Measurements from ENCODE around the gene PSAP.
A peak's percentile ranks its signal among the peaks of the same experiment; 100 is the strongest.
"Not testable (repeated sequence)": the region's sequence is repeated elsewhere in the genome, so short reads cannot be mapped to it uniquely, and the experiment has no call there.

Gene PSAP

GRCh38 chr10:71873582-71874211 lies 22.6 kb upstream of the PSAP start:
- DNase-seq: no peak

- DNase-seq: not testable (repeated sequence)
Observed at GRCh38 chr10:71869601-71870000, 18.6 kb upstream of the PSAP start.

GRCh38 chr10:71868192-71868697 lies 17.2 kb upstream of the PSAP start:
- peak; percentile 94 for DNase-seq

DNA sequence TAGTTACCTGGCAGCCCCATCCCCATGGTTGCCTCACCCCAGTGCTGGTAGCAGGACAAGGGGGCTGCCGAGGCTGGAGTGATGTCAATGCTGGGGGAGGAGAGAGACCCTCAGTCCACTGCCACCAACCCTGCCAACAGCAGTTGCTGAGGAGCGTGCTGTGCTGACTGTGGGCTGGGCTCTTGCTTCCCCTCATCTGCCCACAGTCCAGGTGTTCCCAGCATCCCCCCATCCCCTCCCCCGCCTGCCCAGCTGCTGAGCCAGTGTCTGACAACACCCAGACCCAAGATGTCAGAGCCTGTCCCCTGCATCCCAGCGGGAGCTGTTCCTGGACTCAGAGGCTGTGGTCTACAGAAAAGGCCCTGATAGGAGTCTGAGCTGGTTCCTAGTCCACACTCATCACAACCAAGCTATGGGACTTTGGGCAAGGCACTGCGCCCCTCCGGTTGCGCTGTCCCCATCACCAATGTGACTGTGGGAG lies 14.6 kb upstream of the PSAP start:
- DNase-seq: no peak

- DNase-seq: no peak
Observed at GRCh38 chr10:71864911-71865361, 13.9 kb upstream of the PSAP start.

DNA sequence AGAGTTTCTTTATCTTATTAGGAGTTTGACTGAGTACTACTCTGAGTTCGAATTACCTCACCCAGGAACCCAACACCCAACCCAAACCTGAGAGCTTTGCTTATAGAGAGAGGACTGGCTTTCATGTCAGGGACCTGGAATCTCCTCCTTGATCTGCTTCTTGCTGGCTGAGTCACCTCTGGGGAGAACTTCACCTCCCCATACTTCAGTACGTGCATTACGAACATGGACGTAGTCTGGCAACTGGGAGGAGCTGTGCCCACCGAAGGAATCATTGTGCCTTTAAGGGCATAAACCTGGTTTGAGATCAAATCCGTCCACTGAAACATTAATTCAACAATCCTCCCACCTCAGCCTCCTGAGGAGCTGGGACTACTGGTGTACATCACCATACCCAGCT lies 12.2 kb upstream of the PSAP start:
- DNase-seq: no peak

- DNase-seq: peak; percentile 95
Observed at GRCh38 chr10:71860243-71861029, 9.4 kb upstream of the PSAP start.

DNA sequence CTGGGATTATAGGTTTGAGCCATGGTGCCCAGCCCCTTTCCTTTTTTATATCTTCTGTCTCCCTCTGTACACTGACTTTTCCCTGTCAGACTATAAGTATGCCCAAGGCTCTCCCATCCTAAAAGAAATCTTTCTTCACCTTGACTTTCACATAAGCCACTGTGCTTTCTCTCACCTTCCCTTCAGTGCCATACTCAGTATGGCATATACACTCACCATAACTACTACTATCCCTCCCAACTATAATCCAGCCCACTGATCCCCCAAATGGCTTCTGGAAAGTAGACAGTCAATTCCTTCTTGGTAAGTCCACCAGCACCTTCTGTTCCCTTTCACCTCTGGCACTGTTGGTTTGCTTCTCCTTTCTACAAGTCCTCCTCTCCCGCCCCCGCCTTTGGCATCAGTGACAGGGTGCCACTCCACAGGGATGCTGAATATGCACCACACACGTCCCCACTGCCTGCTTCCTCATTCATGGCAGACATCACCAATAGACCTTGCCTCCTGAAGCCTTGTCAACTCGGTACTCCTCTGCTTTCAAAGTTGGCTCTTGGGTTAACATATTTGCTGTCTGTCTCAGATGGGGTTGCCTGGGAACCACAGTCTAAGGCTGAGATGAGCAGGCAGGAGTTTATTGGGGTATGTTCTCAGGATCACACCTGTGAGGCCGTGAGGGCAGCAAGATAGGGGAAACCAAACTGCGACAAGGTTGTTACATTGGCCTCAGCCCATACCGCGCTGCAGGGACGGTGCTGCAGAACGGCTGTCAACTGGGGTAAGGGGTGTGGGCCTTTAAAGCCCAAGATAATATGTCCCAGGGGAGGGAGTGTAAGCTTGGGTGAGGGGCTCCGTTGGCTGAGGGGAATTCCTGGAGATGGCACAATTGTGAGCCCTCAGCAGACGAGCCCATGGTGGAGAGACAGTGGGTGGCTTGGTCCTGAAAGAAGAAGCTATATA lies 7.2 kb upstream of the PSAP start:
- no peak for DNase-seq

GRCh38 chr10:71856619-71857018 lies 5.6 kb upstream of the PSAP start:
- no peak for DNase-seq

GRCh38 chr10:71854031-71854430 lies 3.0 kb upstream of the PSAP start:
- DNase-seq: no peak

DNA sequence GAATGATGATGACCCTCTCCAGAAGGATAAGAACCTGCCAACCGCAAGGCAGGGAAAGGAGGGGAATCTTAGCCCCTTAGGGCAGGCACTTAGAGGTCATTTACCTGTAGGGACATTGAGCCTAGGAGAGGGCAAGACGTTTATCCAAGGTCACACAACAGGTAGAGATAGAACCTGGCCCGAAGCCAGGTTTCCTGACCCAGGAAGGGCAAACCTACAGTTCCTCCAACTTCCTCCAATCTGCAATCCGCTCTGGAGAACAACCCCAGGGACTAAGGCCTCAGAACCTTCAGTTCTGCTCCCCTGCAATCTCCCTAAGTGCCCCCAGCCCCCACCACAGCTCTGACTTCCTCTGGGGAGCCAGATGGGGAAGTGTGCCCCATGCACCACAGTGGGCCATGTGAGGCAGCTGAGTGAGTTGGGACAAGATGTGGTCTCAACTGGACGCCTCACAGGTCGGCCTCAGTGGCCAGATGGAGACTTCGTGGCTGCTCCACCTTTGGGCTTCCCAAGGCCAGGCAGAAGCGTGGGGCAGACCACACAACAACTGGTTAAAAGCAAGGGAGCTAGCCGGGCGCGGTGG lies 1.4 kb upstream of the PSAP start:
- peak; percentile 54 for DNase-seq

DNA sequence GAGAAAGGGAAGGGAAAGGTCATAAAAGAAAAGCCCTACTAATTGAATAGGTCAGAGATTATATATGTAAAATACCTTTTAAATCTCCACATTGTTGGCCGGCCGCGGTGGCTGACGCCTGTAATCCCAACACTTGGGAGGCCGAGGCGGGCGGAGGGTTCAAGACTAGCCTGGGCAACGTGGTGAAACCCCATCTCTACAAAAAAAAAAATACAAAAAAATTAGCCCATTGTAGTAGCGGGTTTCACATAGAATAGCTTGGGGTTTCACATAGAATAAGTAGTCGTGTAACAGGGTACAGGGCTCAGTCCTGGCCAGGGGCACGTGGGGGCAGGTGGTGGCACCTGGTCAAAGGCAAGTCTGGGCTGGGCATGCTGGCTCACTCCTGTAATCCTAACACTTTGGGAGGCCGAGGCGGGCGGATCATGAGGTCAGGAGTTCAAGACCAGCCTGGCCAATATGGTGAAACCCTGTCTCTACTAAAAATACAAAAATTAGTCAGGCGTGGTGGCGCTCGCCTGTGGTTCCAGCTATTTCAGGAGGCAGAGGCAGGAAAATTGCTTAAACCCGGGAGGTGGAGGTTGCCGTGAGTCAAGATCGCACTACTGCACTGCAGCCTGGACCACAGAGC lies 529 bp upstream of the PSAP start:
- not testable (repeated sequence) for DNase-seq

DNA sequence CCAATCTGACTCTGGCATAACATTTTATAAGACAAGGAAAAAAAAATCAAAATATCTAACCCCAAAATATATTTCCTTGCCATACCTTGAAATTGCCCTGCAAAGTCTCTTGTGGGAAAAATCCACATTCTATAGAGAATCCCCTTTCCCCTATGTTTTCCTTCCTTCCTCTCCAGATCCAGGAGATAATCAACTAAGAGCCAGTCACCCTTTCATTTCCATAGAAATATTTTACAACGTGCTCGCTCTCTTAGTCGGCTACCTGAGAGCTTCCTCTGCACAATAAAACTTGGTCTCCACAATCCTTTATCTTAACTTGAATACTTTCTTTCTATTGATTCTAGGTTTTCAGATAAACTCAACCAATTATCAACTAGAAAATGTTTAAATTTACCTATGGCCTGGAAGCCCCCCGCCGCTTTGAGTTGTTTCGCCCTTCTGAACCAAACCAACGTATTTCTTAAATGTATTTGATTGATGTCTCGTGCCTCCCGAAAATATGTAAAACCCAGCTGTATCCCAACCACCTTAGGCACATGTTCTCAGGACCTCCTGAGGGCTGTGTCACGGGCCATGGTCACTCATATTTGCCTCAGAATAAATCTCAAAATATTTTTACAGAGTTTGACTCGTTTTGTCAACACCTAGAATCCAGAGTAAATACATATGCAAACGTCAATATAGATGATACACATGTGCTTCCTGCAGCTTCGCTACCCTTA lies 869 bp downstream of the PSAP start:
- no peak for DNase-seq

DNA sequence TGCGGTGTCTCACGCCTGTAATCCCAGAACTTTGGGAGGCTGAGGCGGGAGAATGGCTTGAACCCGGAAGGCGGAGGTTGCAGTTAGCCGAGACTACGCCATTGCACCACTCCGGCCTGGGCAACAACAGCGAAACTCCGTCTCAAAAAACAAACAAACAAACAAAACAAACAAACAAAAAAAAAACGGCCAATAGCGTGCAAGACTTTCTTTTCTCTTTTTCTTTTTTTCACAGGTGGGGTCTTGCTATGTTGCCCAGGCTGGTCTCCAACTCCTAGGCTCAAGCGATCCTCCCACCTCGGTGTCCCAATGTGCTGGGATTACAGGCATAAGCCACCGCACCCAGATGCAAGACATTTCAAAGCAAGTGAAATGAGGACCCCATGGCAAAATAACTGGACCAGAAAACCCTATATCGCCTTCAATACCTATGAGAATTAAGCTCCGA lies 1.6 kb downstream of the PSAP start:
- DNase-seq: no peak

GRCh38 chr10:71848325-71849275 lies 2.5 kb downstream of the PSAP start:
- DNase-seq: no peak

- no peak for DNase-seq
Observed at GRCh38 chr10:71847418-71847817, 3.6 kb downstream of the PSAP start.

DNA sequence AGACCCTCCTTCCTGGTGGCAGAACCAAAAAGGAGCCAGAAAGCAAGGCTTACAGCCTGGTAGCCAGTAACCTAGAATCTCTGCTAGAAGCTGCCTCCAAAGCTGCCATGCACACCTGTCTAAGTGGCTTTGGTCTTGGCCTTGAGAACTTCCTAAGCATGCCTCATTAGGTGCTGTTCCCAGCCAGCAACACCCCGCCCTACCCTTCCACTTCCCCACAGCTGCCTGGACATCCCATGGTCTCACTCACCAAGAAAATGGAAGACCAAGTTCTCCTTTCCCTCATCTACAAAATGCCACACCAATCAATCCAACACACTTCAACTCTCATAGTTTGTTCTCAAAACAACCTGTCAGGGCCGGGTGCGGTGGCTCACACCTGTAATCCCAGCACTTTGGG lies 4.2 kb downstream of the PSAP start:
- no peak for DNase-seq

GRCh38 chr10:71845410-71846405 lies 5.3 kb downstream of the PSAP start:
- no peak for DNase-seq

DNA sequence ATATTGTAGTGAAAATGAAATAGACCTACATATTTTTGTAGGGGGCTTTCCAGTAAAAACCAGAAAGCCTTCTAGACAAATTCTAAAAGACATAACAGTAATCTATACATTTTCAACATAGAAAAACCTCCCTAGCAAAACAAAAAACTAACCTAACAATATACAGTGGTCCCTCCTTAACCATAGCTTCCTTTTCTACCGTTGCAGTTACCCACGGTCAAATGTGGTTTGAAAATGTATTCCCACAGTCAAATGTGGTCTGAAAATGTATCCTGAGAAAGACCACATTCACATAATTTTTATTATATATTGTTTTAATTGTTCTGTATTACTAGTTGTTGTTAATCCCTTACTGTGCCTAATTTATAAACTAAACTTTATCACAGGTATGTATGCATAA lies 6.4 kb downstream of the PSAP start:
- no peak for DNase-seq
